GM23338 (cell line): ENCODE results near the gene EPX.

ENCODE experiments used
- CREB1 ChIP-seq: fragments of 250-450 bp; sonication (Bioruptor Pico); IDR thresholded peaks from 2 replicates; pipeline ENCODE4 v1.5.0; 2020; ENCODE audit warnings: low read depth, mild to moderate bottlenecking, moderate library complexity
- CTCF ChIP-seq, 2 experiments: fragments of 200-600 bp in 1 of 2; sonication (generic) in 1 of 2; conservative IDR thresholded peaks; 2 replicates each; pipeline versions ENCODE4 v1.5.1 to v1.6.1; 2016 to 2017; ENCODE audit warnings: antibody characterized with exemption in 2 of 2, low read depth in 2 of 2, mild to moderate bottlenecking in 2 of 2, moderate library complexity in 1 of 2
- EZH2 ChIP-seq: fragments of 200-600 bp; sonication (generic); IDR thresholded peaks from one replicate; pipeline ENCODE4 v1.8.0; 2017; ENCODE audit warnings: antibody characterized with exemption, mild to moderate bottlenecking, low read depth; ENCODE audit not compliant: unreplicated experiment
- EZH2phosphoT487 ChIP-seq: fragments of 200-600 bp; sonication (generic); IDR thresholded peaks from one replicate; pipeline ENCODE4 v1.8.1; 2018; ENCODE audit warnings: antibody characterized with exemption; ENCODE audit not compliant: unreplicated experiment
- POLR2AphosphoS5 ChIP-seq: IDR thresholded peaks from 2 replicates; pipeline ENCODE4 v1.6.1; 2016; ENCODE audit warnings: antibody characterized with exemption, low read depth
- STAT1 ChIP-seq: IDR thresholded peaks from one replicate; pipeline ENCODE4 v1.6.1; 2016; ENCODE audit warnings: antibody characterized with exemption; ENCODE audit not compliant: unreplicated experiment
- ZNF114 ChIP-seq: fragments of 250-450 bp; sonication (Bioruptor Pico); IDR thresholded peaks from 2 replicates; pipeline ENCODE4 v1.5.0; 2020; ENCODE audit warnings: mild to moderate bottlenecking, moderate library complexity
- TF ChIP-seq, protein P1 (sequence below): IDR thresholded peaks from one replicate; pipeline ENCODE4 v1.6.1; 2018; ENCODE audit warnings: antibody characterized with exemption; ENCODE audit not compliant: unreplicated experiment

GRCh38 chr17:58144801-58145200, 47.7 kb upstream of the EPX start:
- TF ChIP-seq POLR2AphosphoS5 (no peak), EZH2phosphoT487 (no peak), CTCF (conservative IDR thresholded peaks at IDR 0.05; ENCODE audit: low read depth in 2 of 2) (no peak), EZH2 (no peak), CREB1 (CRISPR knock-in tag) (no peak), STAT1 (no peak), ZNF114 (CRISPR knock-in tag) (no peak)
- TF ChIP-seq, protein P1, sequence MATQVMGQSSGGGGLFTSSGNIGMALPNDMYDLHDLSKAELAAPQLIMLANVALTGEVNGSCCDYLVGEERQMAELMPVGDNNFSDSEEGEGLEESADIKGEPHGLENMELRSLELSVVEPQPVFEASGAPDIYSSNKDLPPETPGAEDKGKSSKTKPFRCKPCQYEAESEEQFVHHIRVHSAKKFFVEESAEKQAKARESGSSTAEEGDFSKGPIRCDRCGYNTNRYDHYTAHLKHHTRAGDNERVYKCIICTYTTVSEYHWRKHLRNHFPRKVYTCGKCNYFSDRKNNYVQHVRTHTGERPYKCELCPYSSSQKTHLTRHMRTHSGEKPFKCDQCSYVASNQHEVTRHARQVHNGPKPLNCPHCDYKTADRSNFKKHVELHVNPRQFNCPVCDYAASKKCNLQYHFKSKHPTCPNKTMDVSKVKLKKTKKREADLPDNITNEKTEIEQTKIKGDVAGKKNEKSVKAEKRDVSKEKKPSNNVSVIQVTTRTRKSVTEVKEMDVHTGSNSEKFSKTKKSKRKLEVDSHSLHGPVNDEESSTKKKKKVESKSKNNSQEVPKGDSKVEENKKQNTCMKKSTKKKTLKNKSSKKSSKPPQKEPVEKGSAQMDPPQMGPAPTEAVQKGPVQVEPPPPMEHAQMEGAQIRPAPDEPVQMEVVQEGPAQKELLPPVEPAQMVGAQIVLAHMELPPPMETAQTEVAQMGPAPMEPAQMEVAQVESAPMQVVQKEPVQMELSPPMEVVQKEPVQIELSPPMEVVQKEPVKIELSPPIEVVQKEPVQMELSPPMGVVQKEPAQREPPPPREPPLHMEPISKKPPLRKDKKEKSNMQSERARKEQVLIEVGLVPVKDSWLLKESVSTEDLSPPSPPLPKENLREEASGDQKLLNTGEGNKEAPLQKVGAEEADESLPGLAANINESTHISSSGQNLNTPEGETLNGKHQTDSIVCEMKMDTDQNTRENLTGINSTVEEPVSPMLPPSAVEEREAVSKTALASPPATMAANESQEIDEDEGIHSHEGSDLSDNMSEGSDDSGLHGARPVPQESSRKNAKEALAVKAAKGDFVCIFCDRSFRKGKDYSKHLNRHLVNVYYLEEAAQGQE: no peak
